Hepatocyte (in vitro differentiated cells): ENCODE measurements around the gene C18orf63. TPM values are rescaled to one million over a fixed set of nuclear protein-coding genes. Genes with fewer than 3 reads are reported as not detected.

Source experiments
- DNase-seq: peaks from one replicate; pipeline ENCODE4 v3.0.0-alpha.2; 2016; ENCODE audit warnings: low spot score
- H2AFZ ChIP-seq: fragments of 200-600 bp; sonication (generic); 2 replicates; pipeline ENCODE4 v1.6.0; 2016; ENCODE audit warnings: antibody characterized with exemption, mild to moderate bottlenecking
- H3K27ac ChIP-seq: fragments of 200-600 bp; sonication (generic); 2 replicates; pipeline ENCODE4 v1.5.1; 2016; ENCODE audit warnings: mild to moderate bottlenecking
- H3K27me3 ChIP-seq: fragments of 200-600 bp; sonication (generic); 2 replicates; pipeline ENCODE4 v1.6.1; 2016
- H3K36me3 ChIP-seq: fragments of 200-600 bp; sonication (generic); replicated peaks from 2 replicates; pipeline ENCODE4 v1.5.1; 2016; ENCODE audit warnings: low read depth; ENCODE audit not compliant: insufficient read depth
- H3K4me1 ChIP-seq: fragments of 200-600 bp; sonication (generic); 2 replicates; pipeline ENCODE4 v1.5.1; 2016; ENCODE audit warnings: mild to moderate bottlenecking, moderate library complexity; ENCODE audit not compliant: insufficient read depth
- H3K4me2 ChIP-seq: fragments of 200-600 bp; sonication (generic); 2 replicates; pipeline ENCODE4 v1.6.0; 2016
- H3K4me3 ChIP-seq: fragments of 200-600 bp; sonication (generic); 2 replicates; pipeline ENCODE4 v1.5.1; 2016; ENCODE audit warnings: mild to moderate bottlenecking
- H3K79me2 ChIP-seq: fragments of 200-600 bp; sonication (generic); 2 replicates; pipeline ENCODE4 v1.6.0; 2017; ENCODE audit warnings: mild to moderate bottlenecking
- H3K9me2 ChIP-seq: fragments of 200-600 bp; sonication (generic); replicated peaks from 2 replicates; pipeline ENCODE4 v1.6.0; 2017; ENCODE audit warnings: mild to moderate bottlenecking; ENCODE audit not compliant: insufficient read depth
- H3K9me3 ChIP-seq: fragments of 200-600 bp; sonication (generic); 2 replicates; pipeline ENCODE4 v1.5.1; 2016; ENCODE audit warnings: low read depth, mild to moderate bottlenecking
- H4K20me1 ChIP-seq: fragments of 200-600 bp; sonication (generic); 2 replicates; pipeline ENCODE4 v1.6.0; 2016; ENCODE audit warnings: mild to moderate bottlenecking; ENCODE audit not compliant: insufficient read depth, poor library complexity, severe bottlenecking
- CTCF ChIP-seq: fragments of 200-600 bp; sonication (generic); IDR thresholded peaks from 2 replicates; pipeline ENCODE4 v1.5.1; 2016; ENCODE audit warnings: antibody characterized with exemption, mild to moderate bottlenecking; ENCODE audit not compliant: poor library complexity
- EZH2 ChIP-seq: fragments of 200-600 bp; sonication (generic); IDR thresholded peaks from 2 replicates; pipeline ENCODE4 v1.6.1; 2016; ENCODE audit warnings: antibody characterized with exemption, mild to moderate bottlenecking, borderline replicate concordance
- EZH2phosphoT487 ChIP-seq: fragments of 200-600 bp; sonication (generic); IDR thresholded peaks from one replicate; pipeline ENCODE4 v1.6.1; 2018; ENCODE audit warnings: antibody characterized with exemption, mild to moderate bottlenecking, low read depth, moderate library complexity; ENCODE audit not compliant: unreplicated experiment, severe bottlenecking
- WGBS: methylation state at CpG from one replicate; pipeline ENCODE4 v1.1.6; 2016; ENCODE audit warnings: low lambda C conversion rate; ENCODE audit errors: missing lambda C conversion rate; 5-methylcytosine and 5-hydroxymethylcytosine counted together
- polyA plus RNA-seq: library from polyadenylated mRNA; unstranded; fragments of >200 nt; fragmentation: Nextera tagmentation; extraction: Ambion mirVana; gene quantifications from 2 replicates; pipeline ENCODE4 v1.2.1, GENCODE V29; 2016
- total RNA-seq: library from RNA; depleted of rRNA; stranded (reverse); fragments of >200 nt; gene quantifications from 2 replicates; pipeline ENCODE4 v1.2.3, GENCODE V29; 2014

Gene C18orf63
- total and polyA plus RNA-seq, 2 experiments from 2014 or later: not detected

GRCh38 chr18:74346206-74346605 lies 30.6 kb downstream of the C18orf63 start:
- H3K79me2 ChIP-seq: no peaks in the 10 kb centered on the region
- no peaks in the 10 kb centered on the region for H3K27me3 ChIP-seq
- H3K9me3 ChIP-seq: no peaks in the 10 kb centered on the region
- DNase-seq: no peak
- no peak overlapping the region for H3K27ac ChIP-seq
- no peaks in the 10 kb centered on the region for H3K9me2 ChIP-seq
- H3K4me2 ChIP-seq: no peak overlapping the region
- TF ChIP-seq EZH2phosphoT487 (no peak), CTCF (no peak), EZH2 (no peak)
- no peak overlapping the region for H3K4me3 ChIP-seq
- H3K36me3 ChIP-seq: no peaks in the 10 kb centered on the region
- no peaks in the 10 kb centered on the region for H3K4me1 ChIP-seq
- no peak overlapping the region for H2AFZ ChIP-seq
- no peaks in the 10 kb centered on the region for H4K20me1 ChIP-seq

GRCh38 chr18:74348581-74348980 lies 32.9 kb downstream of the C18orf63 start:
- Histone ChIP-seq H3K4me3 (no peak overlapping the region), H3K27me3 (no peaks in the 10 kb centered on the region), H3K4me1 (no peaks in the 10 kb centered on the region), H2AFZ (no peak overlapping the region), H3K36me3 (no peaks in the 10 kb centered on the region), H3K27ac (no peak overlapping the region), H3K9me2 (no peaks in the 10 kb centered on the region), H3K9me3 (no peaks in the 10 kb centered on the region), H4K20me1 (no peaks in the 10 kb centered on the region), H3K79me2 (no peaks in the 10 kb centered on the region), H3K4me2 (no peak overlapping the region)
- DNase-seq: no peak
- WGBS: 68% methylated on average over 2 of the region's 2 CpGs
- TF ChIP-seq EZH2phosphoT487 (no peak), EZH2 (no peak), CTCF (no peak)

- 75% methylated on average over 1 of the region's 1 CpG for WGBS
- H3K27ac ChIP-seq: no peak overlapping the region
- no peak overlapping the region for H2AFZ ChIP-seq
- no peak for DNase-seq
- no peaks in the 10 kb centered on the region for H3K79me2 ChIP-seq
- H3K4me3 ChIP-seq: no peak overlapping the region
- no peak for TF ChIP-seq CTCF
- no peak for TF ChIP-seq EZH2phosphoT487
- no peak for TF ChIP-seq EZH2
- no peaks in the 10 kb centered on the region for H3K9me3 ChIP-seq
- peaks cover 11% of the 10 kb centered on the region for H3K27me3 ChIP-seq
- no peak overlapping the region for H3K4me2 ChIP-seq
- H3K36me3 ChIP-seq: no peaks in the 10 kb centered on the region
- no peaks in the 10 kb centered on the region for H3K4me1 ChIP-seq
- no peaks in the 10 kb centered on the region for H4K20me1 ChIP-seq
- no peaks in the 10 kb centered on the region for H3K9me2 ChIP-seq
These were observed 35.7 kb downstream of the C18orf63 start for GRCh38 chr18:74351354-74351753.
